Memory B cell (primary cell): ENCODE results near the gene CATSPER3.

Experiments
- ATAC-seq: fragments of 150-1000 bp; cut with Tn5 transposase; 2 replicates; pipeline ENCODE4 v1.10.0; 2021; ENCODE audit warnings: low read depth, mild to moderate bottlenecking, moderate library complexity
- DNase-seq, 2 donors: peaks; one replicate each; pipeline ENCODE4 v3.0.0; 2022; ENCODE audit warnings: low spot score in 2 of 2
- H3K27ac Mint-ChIP-seq: one replicate; pipeline ENCODE4 v1.8.0; 2022; ENCODE audit warnings: mild to moderate bottlenecking, moderate library complexity, mixed read lengths
- H3K27me3 Mint-ChIP-seq: one replicate; pipeline ENCODE4 v1.8.0; 2022; ENCODE audit warnings: mixed read lengths
- H3K36me3 Mint-ChIP-seq: one replicate; pipeline ENCODE4 v1.8.0; 2022; ENCODE audit warnings: mild to moderate bottlenecking, mixed read lengths
- H3K4me1 Mint-ChIP-seq: one replicate; pipeline ENCODE4 v1.8.0; 2022; ENCODE audit warnings: mixed read lengths
- H3K4me3 Mint-ChIP-seq: one replicate; pipeline ENCODE4 v1.8.0; 2022; ENCODE audit warnings: mild to moderate bottlenecking, moderate library complexity, mixed read lengths
- H3K9me3 Mint-ChIP-seq: one replicate; pipeline ENCODE4 v1.8.0; 2022; ENCODE audit warnings: mixed read lengths

Gene CATSPER3

GRCh38 chr5:135041145-135041587 is 73.5 kb downstream of the CATSPER3 start:
- DNase-seq (no peak), ATAC-seq (no peak)
- no peaks in the 10 kb centered on the region for H3K36me3 Mint-ChIP-seq
- H3K27ac Mint-ChIP-seq = no peak overlapping the region
- no peaks in the 10 kb centered on the region for H3K9me3 Mint-ChIP-seq
- H3K4me3 Mint-ChIP-seq = no peak overlapping the region
- H3K4me1 Mint-ChIP-seq = peaks cover 8% of the 10 kb centered on the region
- peaks cover 36% of the 10 kb centered on the region for H3K27me3 Mint-ChIP-seq

- DNase-seq (no peak), ATAC-seq (no peak)
- H3K36me3 Mint-ChIP-seq = no peaks in the 10 kb centered on the region
- no peak overlapping the region for H3K27ac Mint-ChIP-seq
- H3K9me3 Mint-ChIP-seq = no peaks in the 10 kb centered on the region
- peaks cover 34% of the 10 kb centered on the region for H3K27me3 Mint-ChIP-seq
- peaks cover 8% of the 10 kb centered on the region for H3K4me1 Mint-ChIP-seq
- no peak overlapping the region for H3K4me3 Mint-ChIP-seq
Measured at GRCh38 chr5:135041726-135042125, 74.0 kb downstream of the CATSPER3 start.

- Mint-ChIP-seq H3K9me3 (no peaks in the 10 kb centered on the region), H3K4me1 (peaks cover 8% of the 10 kb centered on the region), H3K4me3 (no peak overlapping the region), H3K27ac (no peak overlapping the region), H3K36me3 (no peaks in the 10 kb centered on the region), H3K27me3 (peaks cover 28% of the 10 kb centered on the region)
- DNase-seq (no peak), ATAC-seq (no peak)
Measured at GRCh38 chr5:135042595-135042994, 74.9 kb downstream of the CATSPER3 start.

GRCh38 chr5:135045488-135045887 is 77.8 kb downstream of the CATSPER3 start:
- H3K4me3 Mint-ChIP-seq = no peak overlapping the region
- H3K27me3 Mint-ChIP-seq = peaks cover 30% of the 10 kb centered on the region
- DNase-seq (no peak), ATAC-seq (no peak)
- H3K27ac Mint-ChIP-seq = no peak overlapping the region
- H3K36me3 Mint-ChIP-seq = peaks cover 1% of the 10 kb centered on the region
- H3K4me1 Mint-ChIP-seq = peaks cover 13% of the 10 kb centered on the region
- no peaks in the 10 kb centered on the region for H3K9me3 Mint-ChIP-seq

- H3K4me3 Mint-ChIP-seq = no peak overlapping the region
- ATAC-seq (no peak), DNase-seq (no peak)
- H3K27ac Mint-ChIP-seq = no peak overlapping the region
- peaks cover 18% of the 10 kb centered on the region for H3K4me1 Mint-ChIP-seq
- H3K36me3 Mint-ChIP-seq = peaks cover 4% of the 10 kb centered on the region
- no peaks in the 10 kb centered on the region for H3K9me3 Mint-ChIP-seq
- H3K27me3 Mint-ChIP-seq = peaks cover 32% of the 10 kb centered on the region
Measured at GRCh38 chr5:135046661-135047346, 79.1 kb downstream of the CATSPER3 start.

GRCh38 chr5:135047347-135047695 is 79.6 kb downstream of the CATSPER3 start:
- Mint-ChIP-seq H3K36me3 (peaks cover 4% of the 10 kb centered on the region), H3K27me3 (peaks cover 31% of the 10 kb centered on the region), H3K9me3 (no peaks in the 10 kb centered on the region), H3K4me3 (no peak overlapping the region), H3K27ac (no peak overlapping the region), H3K4me1 (peaks cover 23% of the 10 kb centered on the region)
- DNase-seq (no peak), ATAC-seq (no peak)

GRCh38 chr5:135048286-135048685 is 80.6 kb downstream of the CATSPER3 start:
- Mint-ChIP-seq H3K9me3 (no peaks in the 10 kb centered on the region), H3K27ac (no peak overlapping the region), H3K4me1 (peaks cover 33% of the 10 kb centered on the region), H3K4me3 (no peak overlapping the region), H3K36me3 (peaks cover 4% of the 10 kb centered on the region), H3K27me3 (peaks cover 28% of the 10 kb centered on the region)
- DNase-seq (no peak), ATAC-seq (no peak)

GRCh38 chr5:135048930-135049329 is 81.2 kb downstream of the CATSPER3 start:
- ATAC-seq = no peak
- Mint-ChIP-seq H3K4me3 (no peak overlapping the region), H3K36me3 (peaks cover 4% of the 10 kb centered on the region), H3K27me3 (peaks cover 23% of the 10 kb centered on the region), H3K4me1 (peaks cover 39% of the 10 kb centered on the region), H3K27ac (no peak overlapping the region), H3K9me3 (no peaks in the 10 kb centered on the region)
- no peak for DNase-seq

GRCh38 chr5:135050244-135050767 is 82.6 kb downstream of the CATSPER3 start:
- Mint-ChIP-seq H3K4me3 (no peak overlapping the region), H3K4me1 (peaks cover 45% of the 10 kb centered on the region), H3K36me3 (peaks cover 4% of the 10 kb centered on the region), H3K9me3 (no peaks in the 10 kb centered on the region), H3K27me3 (peaks cover 22% of the 10 kb centered on the region), H3K27ac (no peak overlapping the region)
- peak; percentile 7 for ATAC-seq
- DNase-seq = no peak

- no peaks in the 10 kb centered on the region for H3K9me3 Mint-ChIP-seq
- peaks cover 42% of the 10 kb centered on the region for H3K4me1 Mint-ChIP-seq
- DNase-seq (no peak), ATAC-seq (no peak)
- H3K4me3 Mint-ChIP-seq = no peak overlapping the region
- no peak overlapping the region for H3K27ac Mint-ChIP-seq
- H3K36me3 Mint-ChIP-seq = peaks cover 4% of the 10 kb centered on the region
- peaks cover 20% of the 10 kb centered on the region for H3K27me3 Mint-ChIP-seq
Measured at GRCh38 chr5:135051399-135051798, 83.7 kb downstream of the CATSPER3 start.

- Mint-ChIP-seq H3K27me3 (peaks cover 18% of the 10 kb centered on the region), H3K27ac (no peak overlapping the region), H3K4me3 (no peak overlapping the region), H3K36me3 (peaks cover 4% of the 10 kb centered on the region), H3K4me1 (peaks cover 42% of the 10 kb centered on the region), H3K9me3 (no peaks in the 10 kb centered on the region)
- no peak for DNase-seq
- ATAC-seq = no peak
Measured at GRCh38 chr5:135051872-135052271, 84.2 kb downstream of the CATSPER3 start.

GRCh38 chr5:135052511-135053145 is 84.9 kb downstream of the CATSPER3 start:
- peak overlapping the region; percentile 87 for H3K27ac Mint-ChIP-seq
- H3K9me3 Mint-ChIP-seq = no peaks in the 10 kb centered on the region
- peak overlapping the region; percentile 71 for H3K4me3 Mint-ChIP-seq
- peaks cover 18% of the 10 kb centered on the region for H3K27me3 Mint-ChIP-seq
- DNase-seq (no peak), ATAC-seq (no peak)
- H3K36me3 Mint-ChIP-seq = peaks cover 4% of the 10 kb centered on the region
- peaks cover 42% of the 10 kb centered on the region for H3K4me1 Mint-ChIP-seq

- peak; percentile 57 to 77 for DNase-seq
- peaks cover 2% of the 10 kb centered on the region for H3K36me3 Mint-ChIP-seq
- H3K9me3 Mint-ChIP-seq = no peaks in the 10 kb centered on the region
- ATAC-seq = peak; percentile 95
- peaks cover 42% of the 10 kb centered on the region for H3K4me1 Mint-ChIP-seq
- peaks cover 15% of the 10 kb centered on the region for H3K27me3 Mint-ChIP-seq
- peak overlapping the region; percentile 87 for H3K27ac Mint-ChIP-seq
- H3K4me3 Mint-ChIP-seq = peak overlapping the region; percentile 71
Measured at GRCh38 chr5:135053278-135053677, 85.6 kb downstream of the CATSPER3 start.

- DNase-seq = no peak
- Mint-ChIP-seq H3K27ac (peak overlapping the region; percentile 87), H3K9me3 (no peaks in the 10 kb centered on the region), H3K27me3 (peaks cover 15% of the 10 kb centered on the region), H3K4me1 (peaks cover 42% of the 10 kb centered on the region), H3K4me3 (peak overlapping the region; percentile 57), H3K36me3 (peaks cover 2% of the 10 kb centered on the region)
- no peak for ATAC-seq
Measured at GRCh38 chr5:135053989-135054388, 86.3 kb downstream of the CATSPER3 start.
